ENCODE measurements around the gene ARL2BP.

Gene ARL2BP

DNA sequence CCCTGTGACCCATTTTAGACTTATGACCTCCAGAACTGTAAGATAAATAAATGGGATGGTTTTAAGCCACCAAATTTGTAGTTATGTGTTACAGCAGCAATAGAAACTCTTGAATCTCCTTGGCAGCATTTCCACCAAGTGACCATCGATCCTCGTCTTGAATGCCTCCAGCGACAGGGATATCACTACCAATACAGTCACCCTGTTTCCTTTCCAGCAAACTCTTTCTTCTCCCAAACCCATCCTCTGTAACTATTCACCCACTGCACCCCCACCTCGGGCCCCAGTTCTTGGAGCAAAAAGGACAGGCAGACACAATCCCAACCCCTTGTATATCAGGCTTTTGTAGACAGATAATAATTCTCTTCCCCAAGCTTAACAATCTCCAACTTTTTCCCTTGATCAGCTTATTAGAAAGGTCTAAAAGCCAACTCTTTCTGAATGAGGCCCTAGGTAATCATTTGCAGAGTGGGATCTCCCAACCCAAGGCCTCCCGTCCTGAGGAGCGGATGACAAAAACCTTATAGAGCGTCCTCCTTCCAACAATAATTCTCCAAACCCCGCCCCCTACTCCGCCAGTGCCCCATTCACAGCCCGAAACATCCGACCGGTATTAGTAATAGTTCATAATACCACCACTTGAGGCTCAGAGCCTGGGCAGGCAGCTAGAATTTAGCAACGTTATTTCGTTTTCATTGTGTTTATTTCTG lies 54.1 kb downstream of the ARL2BP start:
- Histone ChIP-seq H3K36me3 (ENCODE audit: control insufficient read depth in 2 of 2, insufficient read depth in 2 of 2, low read length in 2 of 2) (no peaks in the 10 kb centered on the region), H3K27me3 (ENCODE audit: control insufficient read depth in 2 of 2, insufficient read depth in 2 of 2, low read length in 2 of 2) (no peaks in the 10 kb centered on the region), H3K9ac (ENCODE audit: low read depth in 1 of 2, low read length in 2 of 2) (peak overlapping the region; percentile 61 to 67), H3K4me3 (ENCODE audit: low read length in 2 of 2) (peak overlapping the region; percentile 62 to 85), H3K4me1 (ENCODE audit: control insufficient read depth in 2 of 2, insufficient read depth in 2 of 2, low read length in 2 of 2) (peaks cover 19 to 26% of the 10 kb centered on the region in 2 donors), H3K9me3 (ENCODE audit: control insufficient read depth in 2 of 2, low read length in 2 of 2) (no peaks in the 10 kb centered on the region), H3K27ac (ENCODE audit: low read depth in 2 of 2, low read length in 2 of 2) (peak overlapping the region; percentile 86)

DNA sequence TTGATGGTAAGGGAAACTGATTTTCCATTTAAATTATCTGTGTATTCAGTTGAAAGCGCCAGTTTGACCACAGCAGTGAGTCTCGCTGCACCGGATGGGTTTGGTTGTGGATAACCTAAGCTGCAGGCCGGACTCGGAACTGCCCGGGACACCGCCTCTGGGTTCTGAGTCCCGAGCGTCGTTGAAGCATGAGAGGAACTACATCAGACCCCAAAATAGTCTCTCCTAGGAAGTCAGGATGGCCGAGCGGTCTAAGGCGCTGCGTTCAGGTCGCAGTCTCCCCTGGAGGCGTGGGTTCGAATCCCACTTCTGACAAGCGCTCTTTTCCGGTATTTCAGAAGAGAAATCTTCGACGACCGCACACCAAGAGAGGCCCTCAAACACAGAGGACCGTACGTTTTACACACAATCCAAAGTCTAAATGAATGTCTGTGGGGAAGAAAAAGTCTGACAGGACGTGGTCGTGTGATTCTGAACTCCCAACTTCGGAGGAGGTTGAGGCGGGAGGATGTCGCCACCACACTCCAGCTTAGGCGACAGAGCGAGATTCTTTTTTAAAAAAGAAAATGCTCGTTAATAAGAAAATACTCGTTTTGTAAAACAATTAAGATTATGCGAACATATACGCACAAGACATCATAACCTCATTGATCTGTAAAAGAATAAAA lies 54.8 kb downstream of the ARL2BP start:
- H3K4me1 ChIP-seq (ENCODE audit: control insufficient read depth in 2 of 2, insufficient read depth in 2 of 2, low read length in 2 of 2), result peaks cover 23 to 33% of the 10 kb centered on the region in 2 donors
- peak overlapping the region; percentile 67 to 78 for H3K9ac ChIP-seq (ENCODE audit: low read depth in 1 of 2, low read length in 2 of 2)
- no peaks in the 10 kb centered on the region for H3K36me3 ChIP-seq (ENCODE audit: control insufficient read depth in 2 of 2, insufficient read depth in 2 of 2, low read length in 2 of 2)
- H3K27me3 ChIP-seq (ENCODE audit: control insufficient read depth in 2 of 2, insufficient read depth in 2 of 2, low read length in 2 of 2), result no peaks in the 10 kb centered on the region
- H3K9me3 ChIP-seq (ENCODE audit: control insufficient read depth in 2 of 2, low read length in 2 of 2), result no peaks in the 10 kb centered on the region
- peak overlapping the region; percentile 62 to 85 for H3K4me3 ChIP-seq (ENCODE audit: low read length in 2 of 2)
- peak overlapping the region; percentile 86 for H3K27ac ChIP-seq (ENCODE audit: low read depth in 2 of 2, low read length in 2 of 2)

DNA sequence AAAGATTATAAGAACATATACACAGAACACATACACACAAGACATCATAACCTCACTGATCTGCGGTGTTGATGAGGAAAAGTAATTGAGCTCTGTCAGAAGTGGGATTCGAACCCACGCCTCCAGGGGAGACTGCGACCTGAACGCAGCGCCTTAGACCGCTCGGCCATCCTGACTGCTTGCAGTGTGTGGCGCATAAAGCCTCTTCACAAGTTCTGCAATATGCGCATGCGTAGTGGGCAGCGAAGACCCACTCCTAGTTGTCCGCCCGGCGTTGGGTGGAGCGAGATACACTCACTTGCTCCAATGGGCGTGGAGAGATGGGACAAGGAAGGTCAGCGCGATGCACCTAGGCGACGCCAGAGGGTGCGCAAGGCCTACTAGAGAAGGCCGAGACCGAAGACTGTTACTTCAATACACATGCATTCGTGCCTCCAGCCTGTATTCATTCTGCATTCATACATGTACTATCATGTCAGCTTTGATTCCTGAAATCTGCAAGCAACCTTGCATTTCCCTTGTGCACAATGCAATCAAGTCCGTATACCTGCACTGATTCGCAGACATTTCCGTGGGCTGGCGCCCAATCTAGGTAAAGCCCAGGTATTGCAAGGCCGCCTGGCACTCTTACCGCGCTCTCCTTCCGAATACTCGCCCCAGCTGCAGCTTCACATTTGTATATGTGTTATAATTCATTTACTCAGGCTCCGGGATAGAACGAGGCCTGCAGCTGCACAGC lies 55.5 kb downstream of the ARL2BP start:
- Histone ChIP-seq H3K27me3 (ENCODE audit: control insufficient read depth in 2 of 2, insufficient read depth in 2 of 2, low read length in 2 of 2) (no peaks in the 10 kb centered on the region), H3K4me1 (ENCODE audit: control insufficient read depth in 2 of 2, insufficient read depth in 2 of 2, low read length in 2 of 2) (peaks cover 23 to 33% of the 10 kb centered on the region in 2 donors), H3K9me3 (ENCODE audit: control insufficient read depth in 2 of 2, low read length in 2 of 2) (no peaks in the 10 kb centered on the region), H3K27ac (ENCODE audit: low read depth in 2 of 2, low read length in 2 of 2) (peak overlapping the region; percentile 86), H3K36me3 (ENCODE audit: control insufficient read depth in 2 of 2, insufficient read depth in 2 of 2, low read length in 2 of 2) (no peaks in the 10 kb centered on the region), H3K4me3 (ENCODE audit: low read length in 2 of 2) (peak overlapping the region; percentile 62 to 85), H3K9ac (ENCODE audit: low read depth in 1 of 2, low read length in 2 of 2) (peak overlapping the region; percentile 67 to 78)

DNA sequence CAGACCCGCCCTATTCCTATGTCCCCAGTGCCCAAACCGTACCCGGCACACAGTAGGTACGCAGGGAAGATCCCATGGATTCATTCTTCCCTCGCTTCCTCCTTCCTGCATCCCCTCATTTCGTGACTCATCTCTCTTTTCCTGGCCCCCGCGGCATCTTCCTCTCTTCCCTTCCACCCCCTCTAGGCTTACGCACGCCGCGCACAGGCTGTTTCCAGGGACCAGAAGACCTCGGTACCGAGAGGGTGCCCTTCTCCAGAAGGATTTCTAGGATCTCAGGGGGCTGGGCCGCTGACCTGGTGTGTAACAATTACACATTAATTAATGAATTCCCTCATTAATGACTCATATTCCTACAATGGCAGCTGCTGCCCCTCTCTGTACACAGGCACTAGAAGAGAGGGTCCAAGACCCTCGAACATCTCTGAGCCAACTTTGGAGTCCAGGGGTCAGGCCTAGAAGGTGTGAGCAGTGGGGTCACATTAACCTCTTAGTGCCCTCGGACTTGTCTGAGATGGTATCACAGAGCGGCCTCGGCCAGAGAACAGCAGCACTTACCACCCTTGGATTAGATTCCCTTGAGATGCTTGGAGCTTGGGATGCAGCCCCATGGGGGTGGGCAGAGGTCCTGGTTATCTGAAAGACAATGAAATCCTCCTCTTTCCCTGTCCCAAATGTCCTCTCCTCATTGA lies 56.2 kb downstream of the ARL2BP start:
- Histone ChIP-seq H3K4me3 (ENCODE audit: low read length in 2 of 2) (peak overlapping the region; percentile 25 to 72), H3K27ac (ENCODE audit: low read depth in 2 of 2, low read length in 2 of 2) (no peak overlapping the region), H3K9ac (ENCODE audit: low read depth in 1 of 2, low read length in 2 of 2) (peak overlapping the region in 1 of 2 donors; percentile 21), H3K27me3 (ENCODE audit: control insufficient read depth in 2 of 2, insufficient read depth in 2 of 2, low read length in 2 of 2) (no peaks in the 10 kb centered on the region), H3K36me3 (ENCODE audit: control insufficient read depth in 2 of 2, insufficient read depth in 2 of 2, low read length in 2 of 2) (no peaks in the 10 kb centered on the region), H3K4me1 (ENCODE audit: control insufficient read depth in 2 of 2, insufficient read depth in 2 of 2, low read length in 2 of 2) (peaks cover 23 to 33% of the 10 kb centered on the region in 2 donors), H3K9me3 (ENCODE audit: control insufficient read depth in 2 of 2, low read length in 2 of 2) (no peaks in the 10 kb centered on the region)
